GM21528 (cell line): ENCODE results near the gene KCNQ1.

ENCODE experiments used
- ATAC-seq: cut with Tn5 transposase; IDR thresholded peaks from one replicate; pipeline ENCODE4 v1.9.1; 2021; ENCODE audit warnings: mild to moderate bottlenecking, moderate library complexity; ENCODE audit not compliant: unreplicated experiment, low FRiP score

KCNQ1 gene

DNA sequence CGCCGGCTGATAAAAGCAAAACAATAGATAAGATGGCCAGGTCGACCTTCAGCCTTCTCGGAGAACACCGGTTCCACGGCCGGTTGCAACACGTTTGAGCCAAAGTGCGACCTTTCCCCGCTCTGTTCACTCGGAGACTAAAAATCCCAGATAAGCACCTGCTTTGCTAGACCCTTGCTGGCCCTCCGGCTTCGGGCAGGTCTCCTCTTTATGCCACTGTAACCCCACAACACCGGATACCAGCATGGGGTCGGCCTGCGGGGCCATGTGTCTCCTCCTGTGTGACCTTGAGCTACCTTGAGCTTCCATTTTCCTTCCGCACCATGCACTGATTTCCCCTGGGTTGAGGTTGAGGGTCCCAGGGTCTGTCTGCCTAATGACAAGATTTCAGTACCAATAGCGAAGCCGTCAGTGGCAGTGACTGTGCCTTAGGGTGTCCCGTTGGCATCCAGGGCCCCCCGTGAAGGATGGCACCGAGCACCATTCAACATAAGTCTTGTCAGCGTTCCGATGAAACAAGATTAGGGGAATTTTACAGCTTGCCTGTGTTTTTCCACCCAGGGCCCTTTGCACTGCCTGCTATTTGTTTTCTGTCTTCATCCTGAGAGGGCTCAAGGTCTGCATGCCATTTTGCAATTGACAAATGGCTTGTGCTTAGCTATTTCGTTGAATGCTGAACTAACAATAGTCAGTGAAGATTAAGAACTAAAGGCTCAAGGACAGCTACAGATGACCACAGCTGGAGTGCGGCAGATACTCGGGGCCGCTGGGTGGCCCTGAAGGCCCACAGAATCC is 118.6 kb downstream of the KCNQ1 start:
- ATAC-seq: no peak

- ATAC-seq: no peak
Observed at GRCh38 chr11:2564008-2564530, 119.3 kb downstream of the KCNQ1 start.

DNA sequence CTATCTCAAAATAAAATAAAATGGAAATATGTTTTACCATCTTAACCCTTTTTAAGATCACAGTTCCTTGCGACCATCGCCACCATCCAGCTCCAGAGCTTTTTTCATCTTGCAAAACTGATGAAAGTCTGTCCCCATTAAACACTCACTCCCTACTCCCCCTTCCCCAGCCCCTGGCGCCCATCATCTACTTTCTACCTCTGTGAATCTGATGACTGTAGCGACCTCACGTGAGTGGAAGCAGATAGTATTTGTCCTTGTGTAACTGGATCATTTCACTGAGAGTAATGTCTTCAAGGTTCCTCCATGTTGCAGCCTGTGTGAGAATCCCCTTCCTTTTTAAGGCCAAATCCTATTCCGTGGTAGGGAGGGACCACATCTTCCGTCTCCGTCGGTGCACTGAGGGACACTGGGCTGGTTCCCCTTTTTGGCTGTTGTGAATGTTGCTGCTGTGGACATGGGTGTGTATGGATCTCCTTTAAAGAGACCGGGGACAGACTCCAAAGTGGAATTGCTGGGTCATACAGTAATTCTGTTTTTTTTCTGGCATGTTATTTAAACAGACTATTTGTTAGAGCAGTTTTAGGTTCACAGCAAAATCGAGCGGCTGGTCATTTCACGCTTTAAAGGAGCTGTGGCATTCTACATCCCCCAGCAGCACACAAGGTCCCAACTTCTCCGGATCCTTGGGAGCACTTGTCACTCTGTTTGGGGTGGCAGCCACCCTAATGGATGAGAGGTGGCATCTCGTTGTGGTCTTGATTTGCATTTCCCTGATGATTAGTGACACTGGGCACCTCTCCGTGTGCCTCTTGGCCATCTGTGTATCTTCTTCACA is 120.0 kb downstream of the KCNQ1 start:
- no peak for ATAC-seq

DNA sequence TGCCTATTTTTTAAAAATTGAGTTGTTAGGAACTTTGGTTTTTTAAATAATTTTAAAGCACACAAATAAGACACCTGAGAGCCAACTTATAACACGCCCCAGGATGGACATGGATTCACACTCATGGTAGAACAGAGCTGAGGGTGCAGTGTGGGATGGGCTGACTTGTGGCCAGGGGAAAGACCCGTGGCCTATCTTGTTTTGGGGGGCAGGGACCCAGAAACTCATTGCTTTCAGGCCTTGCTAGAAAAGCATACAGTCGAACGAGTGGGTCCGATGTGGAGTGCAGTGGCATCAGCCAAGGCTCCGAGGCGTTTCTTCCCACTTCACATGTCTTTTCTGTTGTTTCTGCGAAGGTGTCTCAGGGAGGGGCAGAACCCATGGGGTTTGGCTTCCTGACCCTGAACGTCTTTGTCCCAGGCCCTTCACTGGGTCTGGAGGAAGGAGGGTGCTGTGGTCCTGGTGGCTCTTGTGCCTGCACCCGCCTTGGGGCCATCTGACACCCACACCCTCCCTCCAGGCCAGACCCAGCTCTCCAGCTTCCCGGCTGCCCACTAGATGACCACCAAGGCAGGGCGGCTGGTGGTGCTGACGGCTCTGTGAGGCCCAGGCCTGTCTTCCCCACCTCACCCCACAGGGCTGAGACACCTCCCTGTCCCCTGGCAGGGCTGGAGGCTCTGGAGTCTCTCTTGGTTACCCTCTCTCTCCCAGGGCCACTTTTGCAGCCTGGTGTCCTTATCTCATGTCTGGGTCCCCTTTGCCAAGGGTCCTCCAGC is 120.8 kb downstream of the KCNQ1 start:
- no peak for ATAC-seq

GRCh38 chr11:2566223-2567025 is 121.6 kb downstream of the KCNQ1 start:
- no peak for ATAC-seq

DNA sequence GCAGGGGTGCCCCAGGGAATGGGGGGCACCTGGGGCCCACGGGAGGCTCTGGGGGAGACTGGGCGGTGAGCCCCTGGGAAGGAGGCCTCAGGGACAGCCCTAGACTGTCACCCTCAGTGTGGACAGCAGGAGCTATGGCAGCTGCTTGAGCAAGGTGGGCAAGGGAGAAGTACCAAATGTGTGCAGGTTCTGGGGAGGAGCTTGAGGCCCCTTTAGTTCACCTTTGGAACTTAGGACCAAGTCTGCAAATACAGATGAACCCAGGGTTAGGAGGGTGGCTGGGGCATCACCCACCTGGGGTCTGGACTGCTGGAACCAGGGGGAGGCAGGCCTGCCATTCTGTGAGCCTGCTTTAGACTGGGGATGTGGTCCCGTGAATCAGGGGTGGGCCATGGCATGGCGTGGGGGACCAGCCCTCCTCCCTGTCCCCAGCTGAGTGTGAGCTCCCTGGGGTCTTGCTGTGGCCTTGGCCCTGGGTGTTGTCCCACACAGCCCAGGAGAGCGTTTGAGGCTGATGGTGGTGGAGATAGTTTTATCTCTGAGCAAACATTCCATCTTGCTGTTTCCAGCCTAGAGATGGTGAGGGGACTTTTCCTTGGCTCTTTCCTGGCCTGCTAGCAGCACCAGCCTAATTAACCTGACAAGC is 122.3 kb downstream of the KCNQ1 start:
- no peak for ATAC-seq

GRCh38 chr11:2569321-2569721 is 124.5 kb downstream of the KCNQ1 start:
- no peak for ATAC-seq

DNA sequence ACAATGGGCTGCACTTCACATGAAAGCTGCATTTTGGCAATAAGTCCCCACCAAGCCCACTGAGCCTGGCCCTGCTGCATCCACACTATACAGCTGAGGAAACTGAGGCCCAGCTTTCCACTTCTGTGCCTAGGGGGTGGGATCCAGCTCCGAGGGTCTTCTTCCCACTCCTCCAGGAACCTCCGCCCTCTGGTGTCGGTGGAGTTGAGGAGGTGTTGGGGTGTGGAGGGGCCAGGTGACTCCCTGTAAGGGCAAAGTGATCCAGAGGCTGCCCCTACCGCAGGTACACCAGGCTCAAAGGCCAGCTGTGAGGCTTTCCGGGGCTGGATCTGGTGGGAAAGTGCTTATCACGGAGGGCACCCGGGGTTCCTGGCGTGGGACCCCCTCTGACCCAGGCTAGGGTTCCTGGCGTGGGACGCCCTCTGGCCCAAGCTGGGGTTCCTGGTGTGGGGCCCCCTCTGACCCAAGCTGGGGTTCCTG is 125.0 kb downstream of the KCNQ1 start:
- ATAC-seq: no peak

GRCh38 chr11:2570211-2570811 is 125.5 kb downstream of the KCNQ1 start:
- ATAC-seq: no peak

- no peak for ATAC-seq
Observed at GRCh38 chr11:2570841-2571597, 126.2 kb downstream of the KCNQ1 start.

GRCh38 chr11:2571598-2572281 is 126.9 kb downstream of the KCNQ1 start:
- no peak for ATAC-seq

DNA sequence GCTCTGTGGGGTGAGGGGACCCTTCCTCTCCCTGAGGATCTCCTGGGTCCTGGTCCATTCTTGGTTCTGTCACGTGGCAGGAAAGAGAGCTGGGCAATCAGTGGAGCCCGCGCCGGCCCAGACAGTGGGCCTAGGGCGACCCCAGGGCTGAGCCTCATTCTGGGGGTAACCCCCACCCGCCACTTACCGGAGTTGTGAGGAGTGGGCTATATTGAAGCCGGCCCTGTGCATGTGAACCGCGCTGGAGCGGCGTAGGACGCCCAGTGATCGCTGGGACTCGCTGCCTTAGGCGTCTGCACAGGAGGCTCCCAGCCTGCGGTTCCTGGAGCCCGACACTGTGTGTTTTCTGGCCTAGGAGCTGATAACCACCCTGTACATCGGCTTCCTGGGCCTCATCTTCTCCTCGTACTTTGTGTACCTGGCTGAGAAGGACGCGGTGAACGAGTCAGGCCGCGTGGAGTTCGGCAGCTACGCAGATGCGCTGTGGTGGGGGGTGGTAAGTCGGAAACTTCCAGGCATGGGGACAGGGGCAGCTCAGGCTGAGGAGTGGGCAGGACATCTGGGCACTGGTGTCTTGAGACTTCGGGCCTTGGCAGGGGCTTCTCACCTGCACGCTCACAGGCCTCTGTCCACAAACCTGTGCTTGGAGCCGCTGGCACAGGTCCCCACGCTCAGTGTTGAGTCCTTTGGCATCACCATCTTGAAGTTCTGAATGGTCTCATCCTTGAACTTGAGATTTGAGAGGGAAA is 127.9 kb downstream of the KCNQ1 start:
- no peak for ATAC-seq

GRCh38 chr11:2573240-2574042 is 128.6 kb downstream of the KCNQ1 start:
- ATAC-seq: no peak

GRCh38 chr11:2574043-2574552 is 129.3 kb downstream of the KCNQ1 start:
- no peak for ATAC-seq

GRCh38 chr11:2574553-2575535 is 130.0 kb downstream of the KCNQ1 start:
- ATAC-seq: no peak
